Osteoblast (primary cell): ENCODE measurements around the gene OTUD3. TPM values are rescaled to one million over a fixed set of nuclear protein-coding genes. Genes with fewer than 3 reads are reported as not detected.

Experiments used
- DNase-seq: peaks from one replicate; pipeline ENCODE4 v3.0.0; 2011; ENCODE audit warnings: low spot score, mixed read lengths; ENCODE audit not compliant: insufficient read length; ENCODE audit errors: missing footprints
- H2AFZ ChIP-seq: 2 replicates; pipeline ENCODE4 v1.6.0; 2011; ENCODE audit warnings: mild to moderate bottlenecking, low read length
- H3K27ac ChIP-seq: 2 replicates; pipeline ENCODE4 v1.5.1; 2011; ENCODE audit warnings: mild to moderate bottlenecking, low read depth, low read length, moderate library complexity
- H3K27me3 ChIP-seq: 2 replicates; pipeline ENCODE4 v1.6.0; 2012; ENCODE audit warnings: mild to moderate bottlenecking, control low read depth, inconsistent platforms, low read length, moderate library complexity; ENCODE audit not compliant: insufficient read depth
- H3K36me3 ChIP-seq: 2 replicates; pipeline ENCODE4 v1.5.1; 2011; ENCODE audit warnings: mild to moderate bottlenecking, low read length, control low read depth, moderate library complexity; ENCODE audit not compliant: insufficient read depth
- H3K4me1 ChIP-seq: 2 replicates; pipeline ENCODE4 v1.5.1; 2011; ENCODE audit warnings: mild to moderate bottlenecking, low read length, control low read depth, moderate library complexity; ENCODE audit not compliant: insufficient read depth
- H3K4me2 ChIP-seq: 2 replicates; pipeline ENCODE4 v1.6.0; 2011; ENCODE audit warnings: mild to moderate bottlenecking, low read length; ENCODE audit not compliant: insufficient read depth
- H3K4me3 ChIP-seq: fragments of 200-600 bp; sonication (generic); 3 replicates; pipeline ENCODE4 v1.5.1; 2012; ENCODE audit warnings: mild to moderate bottlenecking, low read length, inconsistent platforms; ENCODE audit not compliant: insufficient read depth
- H3K79me2 ChIP-seq: 2 replicates; pipeline ENCODE4 v1.6.0; 2012; ENCODE audit warnings: mild to moderate bottlenecking, low read length, control low read depth, inconsistent platforms; ENCODE audit not compliant: insufficient read depth
- H3K9me3 ChIP-seq: 2 replicates; pipeline ENCODE4 v1.5.1; 2011; ENCODE audit warnings: low read depth, low read length, control low read depth
- H4K20me1 ChIP-seq: 2 replicates; pipeline ENCODE4 v1.6.0; 2012; ENCODE audit warnings: mild to moderate bottlenecking, low read length, control low read depth; ENCODE audit not compliant: insufficient read depth
- CTCF ChIP-seq: IDR thresholded peaks from 2 replicates; pipeline ENCODE4 v1.5.1; 2011; ENCODE audit warnings: mild to moderate bottlenecking, low read depth, low read length, moderate library complexity; ENCODE audit errors: extremely low read depth
- total RNA-seq: library from RNA; depleted of rRNA; stranded (reverse); fragments of >200 nt; gene quantifications from 2 replicates; pipeline ENCODE4 v1.2.3, GENCODE V29; 2012

The OTUD3 gene
- total RNA-seq, 1 donor = 4.0 TPM

- TF ChIP-seq CTCF = no peak
These were observed 73.5 kb downstream of the OTUD3 start for GRCh38 chr1:19955534-19956170.

GRCh38 chr1:19957779-19958178 lies 75.6 kb downstream of the OTUD3 start:
- TF ChIP-seq CTCF = peak; percentile 23
- Histone ChIP-seq H4K20me1 (no peaks in the 10 kb centered on the region), H3K4me2 (no peak overlapping the region), H3K4me1 (no peaks in the 10 kb centered on the region), H3K27me3 (peaks cover 34% of the 10 kb centered on the region), H3K27ac (no peak overlapping the region), H3K36me3 (no peaks in the 10 kb centered on the region), H3K9me3 (peaks cover 2% of the 10 kb centered on the region), H3K4me3 (no peak overlapping the region), H2AFZ (no peak overlapping the region), H3K79me2 (no peaks in the 10 kb centered on the region)
- peak; percentile 58 for DNase-seq

More at GRCh38 chr1:19955534-19956170, 73.5 kb downstream of the OTUD3 start:
- Histone ChIP-seq H3K27ac (no peak overlapping the region), H3K9me3 (peaks cover 2% of the 10 kb centered on the region), H3K79me2 (no peaks in the 10 kb centered on the region), H2AFZ (no peak overlapping the region), H3K4me2 (no peak overlapping the region), H3K36me3 (no peaks in the 10 kb centered on the region), H3K4me3 (no peak overlapping the region), H3K27me3 (peaks cover 32% of the 10 kb centered on the region), H3K4me1 (no peaks in the 10 kb centered on the region), H4K20me1 (no peaks in the 10 kb centered on the region)
- no peak for DNase-seq

DNA sequence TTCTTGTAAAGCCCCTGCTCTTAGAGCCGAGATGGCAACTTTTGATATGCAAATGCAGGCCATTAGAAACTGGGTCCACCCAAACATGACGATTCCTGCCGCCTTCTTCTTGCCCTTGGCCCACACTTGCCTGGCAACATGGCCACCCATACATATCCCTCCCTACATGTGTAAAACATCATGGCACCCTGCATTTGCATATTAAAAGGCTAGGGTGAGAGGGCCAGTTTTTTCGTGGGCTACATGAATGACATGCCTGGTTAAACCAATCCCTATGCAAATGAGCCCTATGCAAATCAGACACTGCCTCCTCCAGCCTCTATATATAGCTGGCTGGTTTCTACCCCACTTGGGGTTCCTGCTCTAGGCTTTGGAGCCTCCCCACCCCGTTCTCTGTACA lies 78.4 kb downstream of the OTUD3 start:
- Histone ChIP-seq H3K79me2 (no peaks in the 10 kb centered on the region), H3K9me3 (peaks cover 4% of the 10 kb centered on the region), H3K36me3 (no peaks in the 10 kb centered on the region), H4K20me1 (no peaks in the 10 kb centered on the region), H3K4me1 (no peaks in the 10 kb centered on the region), H3K4me3 (no peak overlapping the region), H2AFZ (no peak overlapping the region), H3K27ac (no peak overlapping the region), H3K27me3 (peaks cover 41% of the 10 kb centered on the region), H3K4me2 (no peak overlapping the region)
- DNase-seq = no peak
- no peak for TF ChIP-seq CTCF

Other genes with a start within 250 kb of the OTUD3 start
- gene NBL1, start 238.1 kb upstream of the OTUD3 start, total RNA-seq = 88.7 and 114 TPM in 2 replicates
- gene HTR6, start 217.5 kb upstream of the OTUD3 start, total RNA-seq = under 0.01 TPM in 1 of 2 replicates, not detected in the other
- 24.2 and 27.5 TPM in 2 replicates for gene TMCO4, start 82.5 kb upstream of the OTUD3 start, total RNA-seq
- not detected in 2 replicates for gene RNF186, start 67.1 kb upstream of the OTUD3 start, total RNA-seq
- gene PLA2G2E, start 41.2 kb downstream of the OTUD3 start, total RNA-seq = not detected in 2 replicates
- gene PLA2G2A, start 97.2 kb downstream of the OTUD3 start, total RNA-seq = not detected in 2 replicates
- 1.8 and 2.9 TPM in 2 replicates for gene PLA2G5, start 187.8 kb downstream of the OTUD3 start, total RNA-seq
- gene PLA2G2D, start 237.1 kb downstream of the OTUD3 start, total RNA-seq = not detected in 2 replicates